ENCODE measurements around the gene ALG14. TPM values are rescaled to one million over a fixed set of nuclear protein-coding genes. Genes with fewer than 3 reads are reported as not detected.

The ALG14 gene
- total RNA-seq, 1 experiment from 2014 or later: 5.7 TPM

DNA sequence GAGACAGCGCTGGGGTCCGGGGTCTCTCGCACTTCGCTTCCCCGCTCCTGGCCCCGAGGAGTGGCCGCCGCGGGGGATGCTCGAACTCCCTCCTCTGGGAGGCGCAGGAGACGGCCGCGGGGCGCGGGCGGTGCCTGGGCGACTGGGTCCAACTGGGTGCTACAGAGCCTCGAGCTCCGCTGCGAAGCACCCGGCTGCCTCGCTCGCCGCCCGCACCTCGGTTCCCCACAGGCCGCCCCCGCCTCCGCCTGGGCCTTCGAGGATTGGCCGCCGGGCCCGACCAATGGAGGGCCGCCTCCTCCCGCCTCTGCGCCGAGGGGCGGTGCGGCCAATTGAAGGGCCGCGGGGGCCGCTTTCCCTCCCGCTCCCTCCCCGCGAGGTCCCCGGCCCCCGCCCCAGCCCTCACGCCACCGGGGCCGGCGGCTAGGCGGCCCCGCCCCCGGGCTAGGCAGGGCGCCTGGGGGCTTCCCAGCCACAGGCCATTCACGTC, 145.8 kb downstream of the ALG14 start, which contains the start of gene CNN3:
TSS of gene CNN3 (minus strand) at position 196 of the 490 bp plus-strand sequence. CDS start 216 bp downstream, outside the sequence.
- DNase-seq (ENCODE audit: low read depth, low spot score): peak; percentile 62
- Histone ChIP-seq H3K9me2 (ENCODE audit: insufficient read depth) (no peaks in the 10 kb centered on the region), H3K4me3 (replicated peaks in 1 of 2; ENCODE audit: low read depth in 1 of 2, low read length in 2 of 2) (peak within 1 kb of the TSS; percentile 69 to 86), H3K27ac (ENCODE audit: low read depth, low read length) (peak within 1 kb of the TSS; percentile 89), H4K20me1 (ENCODE audit: insufficient read depth) (peaks cover 5% of the 10 kb centered on the region; the same call in 1 of the 2 replicates), H3K79me2 (ENCODE audit: insufficient read depth, low read length) (peaks cover 47% of the 10 kb centered on the region), H3K27me3 (ENCODE audit: insufficient read depth, low read length) (no peaks in the 10 kb centered on the region), H3K36me3 (ENCODE audit: control insufficient read depth in 1 of 2, insufficient read depth in 2 of 2, low read length in 2 of 2) (0 out of 4 replicates have a peak, but pooled peaks cover 0 to 6% of the 10 kb centered on the region in 2 experiments), H3K4me2 (ENCODE audit: low read length) (peak within 1 kb of the TSS; percentile 95), H2AFZ (ENCODE audit: low read depth, low read length, poor library complexity, severe bottlenecking) (peak within 1 kb of the TSS; percentile 56), H3K4me1 (ENCODE audit: control insufficient read depth in 1 of 2, insufficient read depth in 2 of 2, low read length in 2 of 2) (peaks cover 11 to 34% of the 10 kb centered on the region in 2 experiments; a peak in 3 of 4 replicates), H3K9me3 (ENCODE audit: control insufficient read depth in 1 of 2, insufficient read depth in 1 of 2, low read depth in 1 of 2, low read length in 2 of 2) (no peaks in the 10 kb centered on the region), H3K9ac (ENCODE audit: low read length) (peak within 1 kb of the TSS; percentile 85)
- ChIA-PET RAD21 (ENCODE audit: low non-redundant PET in 1 of 2, low total read pairs in 2 of 2, uncharacterized antibody in 2 of 2, unreplicated experiment in 2 of 2) (interaction anchor here in 1 of 2 experiments (0.6 to 0.7 kb wide), 2 partner anchors 73 to 146 kb away, joined by 3 to 4 read pairs; partner anchors contain the start of gene ALG14), CTCF (interaction anchor here (2.5 kb wide), 1 partner anchor 73 kb away, joined by 11 read pairs; no protein-coding TSS in a partner anchor), POLR2A (interaction anchor here (0.9 to 1.0 kb wide), 2 partner anchors 64 to 115 kb away, joined by 3 to 4 read pairs; no protein-coding TSS in a partner anchor)
- no TSS peak for BruUV-seq (replicated peaks)
- ATAC-seq: peak; percentile 85
- intact Hi-C loops (cut with micrococcal nuclease): loop anchor here (2.0 kb wide), 2 partner anchors 72 to 114 kb away; no protein-coding TSS in a partner anchor
- TF ChIP-seq, protein P1, sequence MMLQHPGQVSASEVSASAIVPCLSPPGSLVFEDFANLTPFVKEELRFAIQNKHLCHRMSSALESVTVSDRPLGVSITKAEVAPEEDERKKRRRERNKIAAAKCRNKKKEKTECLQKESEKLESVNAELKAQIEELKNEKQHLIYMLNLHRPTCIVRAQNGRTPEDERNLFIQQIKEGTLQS (IDR thresholded peaks at IDR 0.05): no peak
- TF ChIP-seq EZH2 (IDR thresholded peaks at IDR 0.05) (no peak), SIN3A (IDR thresholded peaks at IDR 0.05; ENCODE audit: low read depth) (peak; percentile 58; the same call in 1 of the 2 replicates), ZFX (IDR thresholded peaks at IDR 0.05) (peak; percentile 51), POLR2A (IDR thresholded peaks at IDR 0.05; ENCODE audit: borderline replicate concordance, extremely low read depth, insufficient read depth, insufficient read length) (peak; percentile 31), EGR1 (IDR thresholded peaks at IDR 0.05; ENCODE audit: low read depth) (peak; percentile 97), CTCF (IDR thresholded peaks at IDR 0.05 in 2 of 3, conservative IDR thresholded peaks at IDR 0.05 in 1 of 3; ENCODE audit: borderline replicate concordance in 1 of 3, insufficient read depth in 1 of 3, low read depth in 2 of 3, low read length in 2 of 3) (no peak), CEBPB (IDR thresholded peaks at IDR 0.05; ENCODE audit: low read depth) (no peak), RAD21 (IDR thresholded peaks at IDR 0.05; ENCODE audit: low read depth) (peak; percentile 20; the same call in 1 of the 2 replicates), SRF (IDR thresholded peaks at IDR 0.05; ENCODE audit: low read depth) (no peak), SP1 (IDR thresholded peaks at IDR 0.05; ENCODE audit: low read depth) (peak; percentile 51), CBX3 (IDR thresholded peaks at IDR 0.05; ENCODE audit: low read depth) (no peak), JUND (IDR thresholded peaks at IDR 0.05) (no peak), ELF1 (IDR thresholded peaks at IDR 0.05; ENCODE audit: borderline replicate concordance, low read depth) (no peak), POLR2AphosphoS5 (IDR thresholded peaks at IDR 0.05; ENCODE audit: low read depth, low read length) (peak; percentile 98), ZNF274 (IDR thresholded peaks at IDR 0.05; ENCODE audit: low read depth, low read length) (no peak), MAX (IDR thresholded peaks at IDR 0.05) (peak; percentile 93), YY1 (IDR thresholded peaks at IDR 0.05; ENCODE audit: extremely low read depth, insufficient replicate concordance, low read depth, low read length) (peak; percentile 36), TCF7L2 (IDR thresholded peaks at IDR 0.05; ENCODE audit: borderline replicate concordance, extremely low read depth, insufficient read depth, insufficient read length) (peak; percentile 49), EZH2phosphoT487 (IDR thresholded peaks at IDR 0.05; ENCODE audit: borderline replicate concordance) (no peak), FOSL1 (IDR thresholded peaks at IDR 0.05; ENCODE audit: low read depth) (no peak)
- TF ChIP-seq, protein P2, sequence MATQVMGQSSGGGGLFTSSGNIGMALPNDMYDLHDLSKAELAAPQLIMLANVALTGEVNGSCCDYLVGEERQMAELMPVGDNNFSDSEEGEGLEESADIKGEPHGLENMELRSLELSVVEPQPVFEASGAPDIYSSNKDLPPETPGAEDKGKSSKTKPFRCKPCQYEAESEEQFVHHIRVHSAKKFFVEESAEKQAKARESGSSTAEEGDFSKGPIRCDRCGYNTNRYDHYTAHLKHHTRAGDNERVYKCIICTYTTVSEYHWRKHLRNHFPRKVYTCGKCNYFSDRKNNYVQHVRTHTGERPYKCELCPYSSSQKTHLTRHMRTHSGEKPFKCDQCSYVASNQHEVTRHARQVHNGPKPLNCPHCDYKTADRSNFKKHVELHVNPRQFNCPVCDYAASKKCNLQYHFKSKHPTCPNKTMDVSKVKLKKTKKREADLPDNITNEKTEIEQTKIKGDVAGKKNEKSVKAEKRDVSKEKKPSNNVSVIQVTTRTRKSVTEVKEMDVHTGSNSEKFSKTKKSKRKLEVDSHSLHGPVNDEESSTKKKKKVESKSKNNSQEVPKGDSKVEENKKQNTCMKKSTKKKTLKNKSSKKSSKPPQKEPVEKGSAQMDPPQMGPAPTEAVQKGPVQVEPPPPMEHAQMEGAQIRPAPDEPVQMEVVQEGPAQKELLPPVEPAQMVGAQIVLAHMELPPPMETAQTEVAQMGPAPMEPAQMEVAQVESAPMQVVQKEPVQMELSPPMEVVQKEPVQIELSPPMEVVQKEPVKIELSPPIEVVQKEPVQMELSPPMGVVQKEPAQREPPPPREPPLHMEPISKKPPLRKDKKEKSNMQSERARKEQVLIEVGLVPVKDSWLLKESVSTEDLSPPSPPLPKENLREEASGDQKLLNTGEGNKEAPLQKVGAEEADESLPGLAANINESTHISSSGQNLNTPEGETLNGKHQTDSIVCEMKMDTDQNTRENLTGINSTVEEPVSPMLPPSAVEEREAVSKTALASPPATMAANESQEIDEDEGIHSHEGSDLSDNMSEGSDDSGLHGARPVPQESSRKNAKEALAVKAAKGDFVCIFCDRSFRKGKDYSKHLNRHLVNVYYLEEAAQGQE (IDR thresholded peaks at IDR 0.05; ENCODE audit: low read depth): no peak

Data from HCT116 (cell line).